SK-N-SH treated with all-trans-retinoic acid at 6 μM for 48 hours (cell line): ENCODE data around the gene ABR.

Experiments
- BACH2 ChIP-seq: fragments of 250-450 bp; sonication (Bioruptor Pico); IDR thresholded peaks from 2 replicates; pipeline ENCODE4 v1.9.0; 2021; ENCODE audit warnings: mild to moderate bottlenecking, borderline replicate concordance
- ESRRG ChIP-seq: fragments of 250-450 bp; sonication (Bioruptor Pico); IDR thresholded peaks from 2 replicates; pipeline ENCODE4 v1.6.1; 2021; ENCODE audit warnings: mild to moderate bottlenecking
- ISL1 ChIP-seq: fragments of 250-450 bp; sonication (Bioruptor Pico); IDR thresholded peaks from 2 replicates; pipeline ENCODE4 v2.1.2; 2022; ENCODE audit warnings: mild to moderate bottlenecking, moderate library complexity
- SNAI2 ChIP-seq: fragments of 250-450 bp; sonication (Bioruptor Pico); IDR thresholded peaks from 2 replicates; pipeline ENCODE4 v1.5.0; 2020; ENCODE audit warnings: mild to moderate bottlenecking, moderate library complexity
- ZFP3 ChIP-seq: fragments of 250-450 bp; sonication (Bioruptor Pico); IDR thresholded peaks from 2 replicates; pipeline ENCODE4 v1.5.0; 2020; ENCODE audit warnings: mild to moderate bottlenecking, moderate library complexity
- ZFP30 ChIP-seq: fragments of 450-650 bp; formaldehyde crosslinking; IDR thresholded peaks from 2 replicates; pipeline ENCODE4 v1.5.0; 2022; ENCODE audit warnings: mild to moderate bottlenecking, moderate library complexity
- ZNF565 ChIP-seq: fragments of 450-650 bp; formaldehyde crosslinking; conservative IDR thresholded peaks from 2 replicates; pipeline ENCODE4 v1.5.0; 2020; ENCODE audit warnings: low read depth, mild to moderate bottlenecking, moderate library complexity
- ZNF8 ChIP-seq: fragments of 450-650 bp; formaldehyde crosslinking; IDR thresholded peaks from 2 replicates; pipeline ENCODE4 v1.5.0; 2020; ENCODE audit warnings: mild to moderate bottlenecking, moderate library complexity
- TF ChIP-seq, protein P1 (sequence below): fragments of 250-450 bp; sonication (Bioruptor Pico); IDR thresholded peaks from 2 replicates; pipeline ENCODE4 v1.8.0; 2020; ENCODE audit warnings: mild to moderate bottlenecking, moderate library complexity, borderline replicate concordance
- TF ChIP-seq, protein P2 (sequence below): fragments of 250-450 bp; sonication (Bioruptor Pico); IDR thresholded peaks from 2 replicates; pipeline ENCODE4 v1.5.1; 2021; ENCODE audit warnings: mild to moderate bottlenecking, moderate library complexity

DNA sequence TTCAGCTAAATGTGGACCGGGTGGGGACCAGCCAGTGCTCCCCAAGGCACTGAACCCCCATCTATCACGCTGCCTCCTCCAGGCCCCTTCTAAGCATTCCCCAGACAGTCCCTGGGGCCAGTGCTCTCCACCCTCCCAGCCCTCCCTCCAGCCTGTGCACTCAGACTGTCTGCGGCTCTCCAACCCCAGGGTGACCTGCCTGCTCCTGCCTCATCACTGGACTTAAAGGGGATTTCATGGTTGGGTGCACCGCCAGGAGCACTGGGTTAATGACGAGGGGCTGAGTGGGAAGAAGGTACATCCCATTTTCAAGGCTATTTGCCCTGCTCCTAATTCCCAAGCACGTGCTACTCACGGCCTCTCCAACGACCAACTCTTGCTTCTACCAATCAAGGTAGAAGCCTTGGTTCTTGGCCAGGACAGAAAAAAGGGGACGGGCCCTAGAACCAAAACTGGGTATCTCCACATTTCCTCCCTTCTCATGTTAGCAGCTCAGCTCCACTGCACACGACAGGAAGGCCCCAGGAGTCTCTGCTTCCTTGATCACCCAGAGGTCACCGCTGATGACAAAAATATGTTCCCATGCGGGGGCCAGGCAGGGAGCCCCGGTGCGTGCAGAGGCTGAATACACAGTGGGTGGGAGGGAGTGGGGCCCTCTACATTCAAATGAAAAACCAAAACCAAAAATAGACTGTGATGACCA lies 3.5 kb upstream of the ABR start:
- no peak for TF ChIP-seq ZFP30
- TF ChIP-seq ZNF565 (CRISPR knock-in tag), result no peak
- TF ChIP-seq, protein P1, sequence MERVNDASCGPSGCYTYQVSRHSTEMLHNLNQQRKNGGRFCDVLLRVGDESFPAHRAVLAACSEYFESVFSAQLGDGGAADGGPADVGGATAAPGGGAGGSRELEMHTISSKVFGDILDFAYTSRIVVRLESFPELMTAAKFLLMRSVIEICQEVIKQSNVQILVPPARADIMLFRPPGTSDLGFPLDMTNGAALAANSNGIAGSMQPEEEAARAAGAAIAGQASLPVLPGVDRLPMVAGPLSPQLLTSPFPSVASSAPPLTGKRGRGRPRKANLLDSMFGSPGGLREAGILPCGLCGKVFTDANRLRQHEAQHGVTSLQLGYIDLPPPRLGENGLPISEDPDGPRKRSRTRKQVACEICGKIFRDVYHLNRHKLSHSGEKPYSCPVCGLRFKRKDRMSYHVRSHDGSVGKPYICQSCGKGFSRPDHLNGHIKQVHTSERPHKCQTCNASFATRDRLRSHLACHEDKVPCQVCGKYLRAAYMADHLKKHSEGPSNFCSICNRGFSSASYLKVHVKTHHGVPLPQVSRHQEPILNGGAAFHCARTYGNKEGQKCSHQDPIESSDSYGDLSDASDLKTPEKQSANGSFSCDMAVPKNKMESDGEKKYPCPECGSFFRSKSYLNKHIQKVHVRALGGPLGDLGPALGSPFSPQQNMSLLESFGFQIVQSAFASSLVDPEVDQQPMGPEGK, result no peak
- no peak for TF ChIP-seq ESRRG (CRISPR knock-in tag)
- TF ChIP-seq ZNF8 (CRISPR knock-in tag), result no peak
- no peak for TF ChIP-seq BACH2
- TF ChIP-seq ISL1 (CRISPR knock-in tag), result no peak
- no peak for TF ChIP-seq ZFP3 (CRISPR knock-in tag)
- TF ChIP-seq, protein P2, sequence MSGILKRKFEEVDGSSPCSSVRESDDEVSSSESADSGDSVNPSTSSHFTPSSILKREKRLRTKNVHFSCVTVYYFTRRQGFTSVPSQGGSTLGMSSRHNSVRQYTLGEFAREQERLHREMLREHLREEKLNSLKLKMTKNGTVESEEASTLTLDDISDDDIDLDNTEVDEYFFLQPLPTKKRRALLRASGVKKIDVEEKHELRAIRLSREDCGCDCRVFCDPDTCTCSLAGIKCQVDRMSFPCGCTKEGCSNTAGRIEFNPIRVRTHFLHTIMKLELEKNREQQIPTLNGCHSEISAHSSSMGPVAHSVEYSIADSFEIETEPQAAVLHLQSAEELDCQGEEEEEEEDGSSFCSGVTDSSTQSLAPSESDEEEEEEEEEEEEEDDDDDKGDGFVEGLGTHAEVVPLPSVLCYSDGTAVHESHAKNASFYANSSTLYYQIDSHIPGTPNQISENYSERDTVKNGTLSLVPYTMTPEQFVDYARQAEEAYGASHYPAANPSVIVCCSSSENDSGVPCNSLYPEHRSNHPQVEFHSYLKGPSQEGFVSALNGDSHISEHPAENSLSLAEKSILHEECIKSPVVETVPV, result no peak
- TF ChIP-seq SNAI2, result no peak
